Hepatocyte (in vitro differentiated cells): ENCODE measurements around the gene PRSS57. TPM values are rescaled to one million over a fixed set of nuclear protein-coding genes. Genes with fewer than 3 reads are reported as not detected.

Experiments used
- DNase-seq: peaks from one replicate; pipeline ENCODE4 v3.0.0-alpha.2; 2016; ENCODE audit warnings: low spot score
- H2AFZ ChIP-seq: fragments of 200-600 bp; sonication (generic); 2 replicates; pipeline ENCODE4 v1.6.0; 2016; ENCODE audit warnings: antibody characterized with exemption, mild to moderate bottlenecking
- H3K27ac ChIP-seq: fragments of 200-600 bp; sonication (generic); 2 replicates; pipeline ENCODE4 v1.5.1; 2016; ENCODE audit warnings: mild to moderate bottlenecking
- H3K27me3 ChIP-seq: fragments of 200-600 bp; sonication (generic); 2 replicates; pipeline ENCODE4 v1.6.1; 2016
- H3K36me3 ChIP-seq: fragments of 200-600 bp; sonication (generic); replicated peaks from 2 replicates; pipeline ENCODE4 v1.5.1; 2016; ENCODE audit warnings: low read depth; ENCODE audit not compliant: insufficient read depth
- H3K4me1 ChIP-seq: fragments of 200-600 bp; sonication (generic); 2 replicates; pipeline ENCODE4 v1.5.1; 2016; ENCODE audit warnings: mild to moderate bottlenecking, moderate library complexity; ENCODE audit not compliant: insufficient read depth
- H3K4me2 ChIP-seq: fragments of 200-600 bp; sonication (generic); 2 replicates; pipeline ENCODE4 v1.6.0; 2016
- H3K4me3 ChIP-seq: fragments of 200-600 bp; sonication (generic); 2 replicates; pipeline ENCODE4 v1.5.1; 2016; ENCODE audit warnings: mild to moderate bottlenecking
- H3K79me2 ChIP-seq: fragments of 200-600 bp; sonication (generic); 2 replicates; pipeline ENCODE4 v1.6.0; 2017; ENCODE audit warnings: mild to moderate bottlenecking
- H3K9me2 ChIP-seq: fragments of 200-600 bp; sonication (generic); replicated peaks from 2 replicates; pipeline ENCODE4 v1.6.0; 2017; ENCODE audit warnings: mild to moderate bottlenecking; ENCODE audit not compliant: insufficient read depth
- H3K9me3 ChIP-seq: fragments of 200-600 bp; sonication (generic); 2 replicates; pipeline ENCODE4 v1.5.1; 2016; ENCODE audit warnings: low read depth, mild to moderate bottlenecking
- H4K20me1 ChIP-seq: fragments of 200-600 bp; sonication (generic); 2 replicates; pipeline ENCODE4 v1.6.0; 2016; ENCODE audit warnings: mild to moderate bottlenecking; ENCODE audit not compliant: insufficient read depth, poor library complexity, severe bottlenecking
- EZH2 ChIP-seq: fragments of 200-600 bp; sonication (generic); IDR thresholded peaks from 2 replicates; pipeline ENCODE4 v1.6.1; 2016; ENCODE audit warnings: antibody characterized with exemption, mild to moderate bottlenecking, borderline replicate concordance
- EZH2phosphoT487 ChIP-seq: fragments of 200-600 bp; sonication (generic); IDR thresholded peaks from one replicate; pipeline ENCODE4 v1.6.1; 2018; ENCODE audit warnings: antibody characterized with exemption, mild to moderate bottlenecking, low read depth, moderate library complexity; ENCODE audit not compliant: unreplicated experiment, severe bottlenecking
- WGBS: methylation state at CpG from one replicate; pipeline ENCODE4 v1.1.6; 2016; ENCODE audit warnings: low lambda C conversion rate; ENCODE audit errors: missing lambda C conversion rate; 5-methylcytosine and 5-hydroxymethylcytosine counted together
- polyA plus RNA-seq: library from polyadenylated mRNA; unstranded; fragments of >200 nt; fragmentation: Nextera tagmentation; extraction: Ambion mirVana; gene quantifications from 2 replicates; pipeline ENCODE4 v1.2.1, GENCODE V29; 2016
- total RNA-seq: library from RNA; depleted of rRNA; stranded (reverse); fragments of >200 nt; gene quantifications from 2 replicates; pipeline ENCODE4 v1.2.3, GENCODE V29; 2014
- TF ChIP-seq, protein P1 (sequence below): fragments of 200-600 bp; sonication (generic); IDR thresholded peaks from 2 replicates; pipeline ENCODE4 v1.5.1; 2016; ENCODE audit warnings: antibody characterized with exemption, mild to moderate bottlenecking; ENCODE audit not compliant: poor library complexity

PRSS57 gene
- total and polyA plus RNA-seq, 2 experiments from 2014 or later: 1.2 to 2.4 TPM

- Histone ChIP-seq H3K4me3 (no peak overlapping the region), H3K79me2 (peaks cover 29% of the 10 kb centered on the region), H3K4me1 (peaks cover 30% of the 10 kb centered on the region), H3K27me3 (no peaks in the 10 kb centered on the region), H3K9me3 (no peaks in the 10 kb centered on the region), H2AFZ (peak overlapping the region; percentile 49), H3K4me2 (peak overlapping the region; percentile 72), H3K36me3 (no peaks in the 10 kb centered on the region), H4K20me1 (peaks cover 21% of the 10 kb centered on the region), H3K27ac (no peak overlapping the region), H3K9me2 (no peaks in the 10 kb centered on the region)
- TF ChIP-seq EZH2: no peak
- TF ChIP-seq, protein P1, sequence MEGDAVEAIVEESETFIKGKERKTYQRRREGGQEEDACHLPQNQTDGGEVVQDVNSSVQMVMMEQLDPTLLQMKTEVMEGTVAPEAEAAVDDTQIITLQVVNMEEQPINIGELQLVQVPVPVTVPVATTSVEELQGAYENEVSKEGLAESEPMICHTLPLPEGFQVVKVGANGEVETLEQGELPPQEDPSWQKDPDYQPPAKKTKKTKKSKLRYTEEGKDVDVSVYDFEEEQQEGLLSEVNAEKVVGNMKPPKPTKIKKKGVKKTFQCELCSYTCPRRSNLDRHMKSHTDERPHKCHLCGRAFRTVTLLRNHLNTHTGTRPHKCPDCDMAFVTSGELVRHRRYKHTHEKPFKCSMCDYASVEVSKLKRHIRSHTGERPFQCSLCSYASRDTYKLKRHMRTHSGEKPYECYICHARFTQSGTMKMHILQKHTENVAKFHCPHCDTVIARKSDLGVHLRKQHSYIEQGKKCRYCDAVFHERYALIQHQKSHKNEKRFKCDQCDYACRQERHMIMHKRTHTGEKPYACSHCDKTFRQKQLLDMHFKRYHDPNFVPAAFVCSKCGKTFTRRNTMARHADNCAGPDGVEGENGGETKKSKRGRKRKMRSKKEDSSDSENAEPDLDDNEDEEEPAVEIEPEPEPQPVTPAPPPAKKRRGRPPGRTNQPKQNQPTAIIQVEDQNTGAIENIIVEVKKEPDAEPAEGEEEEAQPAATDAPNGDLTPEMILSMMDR: peak; percentile 98
- peak; percentile 93 for DNase-seq
- 10% methylated on average over 24 of the region's 24 CpGs for WGBS
Measured at GRCh38 chr19:664913-665443, 30.3 kb downstream of the PRSS57 start.

DNA sequence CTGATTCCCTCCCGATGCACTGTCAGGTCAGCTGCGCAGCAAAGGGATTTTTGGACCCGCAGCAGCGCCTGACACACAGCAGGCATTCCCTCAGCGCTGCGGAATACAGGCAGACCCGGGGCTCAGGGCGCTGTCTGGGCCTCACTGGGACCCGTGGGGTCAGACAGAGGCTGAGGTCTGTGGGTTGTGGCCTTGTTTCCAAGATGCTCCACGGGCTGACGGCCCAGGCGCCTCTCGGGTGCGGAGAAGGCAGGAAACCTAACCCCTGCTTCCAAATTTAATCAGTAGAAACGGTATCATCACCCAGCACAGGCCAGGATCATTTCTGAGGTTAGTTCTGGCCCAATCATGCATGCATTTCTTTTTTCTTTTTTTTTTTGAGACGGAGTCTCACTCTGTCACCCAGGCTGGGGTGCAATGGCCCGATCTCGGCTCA lies 31.6 kb downstream of the PRSS57 start:
- Histone ChIP-seq H3K4me2 (peak overlapping the region; percentile 92), H3K9me2 (no peaks in the 10 kb centered on the region), H3K36me3 (no peaks in the 10 kb centered on the region), H4K20me1 (peaks cover 34% of the 10 kb centered on the region), H3K4me3 (peak overlapping the region; percentile 24), H3K79me2 (peaks cover 42% of the 10 kb centered on the region), H3K9me3 (no peaks in the 10 kb centered on the region), H3K27ac (peak overlapping the region; percentile 97), H3K4me1 (peaks cover 38% of the 10 kb centered on the region), H2AFZ (peak overlapping the region; percentile 90), H3K27me3 (no peaks in the 10 kb centered on the region)
- WGBS: 82% methylated on average over 18 of the region's 18 CpGs
- no peak for TF ChIP-seq EZH2
- TF ChIP-seq, protein P1: no peak
- TF ChIP-seq EZH2phosphoT487: no peak
- DNase-seq: no peak

DNA sequence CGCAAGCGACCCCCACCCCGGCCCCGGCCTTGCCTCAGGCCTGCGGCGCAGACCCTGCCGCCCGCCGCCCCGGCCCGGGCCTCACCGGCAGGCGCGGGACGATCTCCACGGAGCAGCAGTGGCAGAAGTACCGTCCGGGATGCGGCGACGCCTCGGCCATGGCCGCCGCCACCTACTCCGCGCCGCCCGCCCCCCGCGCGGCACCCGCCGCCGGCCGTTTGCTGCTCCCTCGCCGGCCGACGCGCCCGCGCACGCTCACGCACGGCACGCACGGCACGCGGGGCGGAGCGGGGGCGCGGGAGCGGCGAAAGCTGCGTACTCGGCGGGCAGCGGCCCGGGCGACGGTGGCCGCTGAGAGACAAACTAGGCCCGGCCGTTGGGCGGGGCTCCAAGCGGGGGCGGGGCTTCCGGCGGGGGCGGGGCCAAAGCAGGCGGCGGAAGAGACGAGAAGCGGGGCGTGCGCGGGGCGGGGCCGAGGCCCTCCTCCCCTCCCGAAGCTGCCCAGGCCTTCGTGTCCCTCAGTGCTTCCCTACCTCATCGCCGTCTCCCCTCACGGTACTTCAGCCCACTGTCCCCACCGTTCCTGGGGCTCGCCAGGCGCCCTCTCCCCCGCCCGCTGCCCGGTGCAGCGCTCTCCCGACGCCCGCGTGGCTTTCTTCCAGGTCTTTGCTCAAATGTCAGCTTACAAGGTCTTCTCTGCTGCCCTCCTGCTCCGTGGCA lies 32.1 kb downstream of the PRSS57 start, which contains the start of gene RNF126:
Gene RNF126, minus strand, starts transcription at position 253 of the 720 bp plus-strand sequence. Its CDS starts 93 bp downstream, at position 160.
- Histone ChIP-seq H3K36me3 (no peaks in the 10 kb centered on the region), H3K4me2 (peak within 1 kb of the TSS; percentile 96), H3K9me3 (no peaks in the 10 kb centered on the region), H3K27ac (peak within 1 kb of the TSS; percentile 97), H4K20me1 (peaks cover 40% of the 10 kb centered on the region), H2AFZ (peak within 1 kb of the TSS; percentile 90), H3K4me3 (peak within 1 kb of the TSS; percentile 99), H3K4me1 (peaks cover 41% of the 10 kb centered on the region), H3K27me3 (no peaks in the 10 kb centered on the region), H3K79me2 (peaks cover 48% of the 10 kb centered on the region), H3K9me2 (no peaks in the 10 kb centered on the region)
- DNase-seq: peak; percentile 96
- no peak for TF ChIP-seq EZH2phosphoT487
- TF ChIP-seq, protein P1: no peak
- TF ChIP-seq EZH2: no peak
- 6% methylated on average over 36 of the region's 97 CpGs for WGBS
